IMR-90 (cell line): ENCODE data around the gene PSMG3. TPM values are rescaled to one million over a fixed set of nuclear protein-coding genes. Genes with fewer than 3 reads are reported as not detected.

Source experiments
- ATAC-seq: fragments of 200-7000 bp; cut with Tn5 transposase; 2 replicates; pipeline ENCODE4 v1.9.1; 2020; ENCODE audit warnings: low read depth, mild to moderate bottlenecking, moderate library complexity
- BruUV-seq: library from RNA; stranded (reverse); fragments of 400-500 nt; replicated peaks from 2 replicates; lab custom pipeline; 2021; lab: Mats Ljungman, UMichigan
- CTCF ChIA-PET: fragments of 300-600 bp; formaldehyde crosslinking; extraction: SDS; loops from one replicate; lab custom pipeline; 2021; ENCODE audit warnings: antibody characterized with exemption; lab: Yijun Ruan, JAX
- POLR2A ChIA-PET: fragments of 300-600 bp; sonication (Branson Sonifier 250); formaldehyde crosslinking; loops from one replicate; lab custom pipeline; 2022; ENCODE audit warnings: antibody characterized with exemption; ENCODE audit not compliant: unreplicated experiment; lab: Charles Lee
- DNase-seq: peaks from one replicate; pipeline ENCODE4 v3.0.0; 2013
- H2AFZ ChIP-seq: replicated peaks from 2 replicates; pipeline ENCODE3; 2013; ENCODE audit warnings: low read length, mild to moderate bottlenecking; ENCODE audit not compliant: poor library complexity
- H2AK5ac ChIP-seq: 2 replicates; pipeline ENCODE4 v1.6.1; 2013; ENCODE audit warnings: low read depth, low read length, inconsistent platforms
- H2AK9ac ChIP-seq: replicated peaks from 2 replicates; pipeline ENCODE3; 2013; ENCODE audit warnings: mild to moderate bottlenecking, low read depth, low read length, moderate library complexity; ENCODE audit not compliant: poor library complexity
- H2BK120ac ChIP-seq: 2 replicates; pipeline ENCODE4 v1.6.1; 2013; ENCODE audit warnings: low read depth, low read length, inconsistent platforms
- H2BK15ac ChIP-seq: 3 replicates; pipeline ENCODE4 v1.6.1; 2013; ENCODE audit warnings: low read depth, low read length, inconsistent platforms
- H2BK20ac ChIP-seq: 2 replicates; pipeline ENCODE4 v1.6.1; 2013; ENCODE audit warnings: low read depth, mild to moderate bottlenecking, inconsistent platforms, low read length, moderate library complexity
- H2BK5ac ChIP-seq: 2 replicates; pipeline ENCODE4 v1.6.1; 2013; ENCODE audit warnings: mild to moderate bottlenecking, low read depth, low read length, inconsistent platforms; ENCODE audit not compliant: poor library complexity, severe bottlenecking
- H3K14ac ChIP-seq: replicated peaks from 2 replicates; pipeline ENCODE4 v1.6.1; 2013; ENCODE audit warnings: low read depth, low read length, inconsistent platforms
- H3K18ac ChIP-seq: 2 replicates; pipeline ENCODE4 v1.6.1; 2013; ENCODE audit warnings: low read depth, low read length, control low read depth
- H3K23ac ChIP-seq: 2 replicates; pipeline ENCODE4 v1.6.1; 2013; ENCODE audit warnings: low read depth, low read length, inconsistent platforms
- H3K27ac ChIP-seq: 2 replicates; pipeline ENCODE4 v1.5.1; 2013; ENCODE audit warnings: mild to moderate bottlenecking, control low read depth, low read length; ENCODE audit not compliant: insufficient read depth
- H3K27me3 ChIP-seq: 2 replicates; pipeline ENCODE4 v1.6.1; 2013; ENCODE audit warnings: low read length; ENCODE audit not compliant: control insufficient read depth, insufficient read depth
- H3K36me3 ChIP-seq: 2 replicates; pipeline ENCODE4 v1.6.1; 2013; ENCODE audit warnings: low read length, mixed read lengths; ENCODE audit not compliant: control insufficient read depth, insufficient read depth
- H3K4ac ChIP-seq: 2 replicates; pipeline ENCODE4 v1.6.1; 2013; ENCODE audit warnings: low read depth, low read length, inconsistent platforms
- H3K4me1 ChIP-seq: 2 replicates; pipeline ENCODE4 v1.6.1; 2013; ENCODE audit warnings: low read length, mixed read lengths; ENCODE audit not compliant: control insufficient read depth, insufficient read depth
- H3K4me2 ChIP-seq: 2 replicates; pipeline ENCODE4 v1.6.1; 2013; ENCODE audit warnings: low read depth, mild to moderate bottlenecking, control low read depth, low read length, moderate library complexity
- H3K4me3 ChIP-seq: 2 replicates; pipeline ENCODE4 v1.5.1; 2013; ENCODE audit warnings: low read depth, mild to moderate bottlenecking, control low read depth, low read length, moderate library complexity; ENCODE audit not compliant: insufficient read depth
- H3K56ac ChIP-seq: 2 replicates; pipeline ENCODE4 v1.6.1; 2013; ENCODE audit warnings: low read length, inconsistent platforms; ENCODE audit not compliant: insufficient read depth; ENCODE audit errors: extremely low read depth
- H3K79me1 ChIP-seq, 2 experiments: 2 replicates each; pipeline ENCODE4 v1.6.1; 2013; ENCODE audit warnings: low read length in 2 of 2, inconsistent platforms in 1 of 2, low read depth in 1 of 2
- H3K9ac ChIP-seq: 2 replicates; pipeline ENCODE4 v1.6.1; 2013; ENCODE audit warnings: low read depth, low read length, control low read depth
- H3K9me1 ChIP-seq: 2 replicates; pipeline ENCODE4 v1.6.1; 2013; ENCODE audit warnings: low read length, inconsistent platforms; ENCODE audit not compliant: insufficient read depth
- H3K9me3 ChIP-seq: 2 replicates; pipeline ENCODE4 v1.6.1; 2013; ENCODE audit warnings: low read length; ENCODE audit not compliant: control insufficient read depth, insufficient read depth
- H4K20me1 ChIP-seq: 2 replicates; pipeline ENCODE4 v1.6.1; 2013; ENCODE audit warnings: low read length, inconsistent platforms; ENCODE audit not compliant: insufficient read depth
- H4K5ac ChIP-seq: 2 replicates; pipeline ENCODE4 v1.6.1; 2013; ENCODE audit warnings: mild to moderate bottlenecking, low read depth, low read length, control low read depth
- H4K8ac ChIP-seq, 2 experiments: 2 replicates each; pipeline ENCODE4 v1.6.1; 2013; ENCODE audit warnings: low read depth in 2 of 2, low read length in 2 of 2, control low read depth in 1 of 2, inconsistent platforms in 1 of 2
- H4K91ac ChIP-seq: 2 replicates; pipeline ENCODE4 v1.6.1; 2013; ENCODE audit warnings: low read depth, low read length, inconsistent platforms; ENCODE audit not compliant: insufficient read depth
- CEBPB ChIP-seq: IDR thresholded peaks from 2 replicates; pipeline ENCODE4 v1.6.1; 2012; ENCODE audit warnings: low read depth, low read length, improper control_type of control experiment
- CHD1 ChIP-seq: IDR thresholded peaks from 2 replicates; pipeline ENCODE4 v1.6.1; 2012; ENCODE audit warnings: low read depth, low read length, improper control_type of control experiment
- MAFK ChIP-seq: IDR thresholded peaks from 2 replicates; pipeline ENCODE4 v1.6.1; 2012; ENCODE audit warnings: low read depth, low read length, improper control_type of control experiment
- POLR2A ChIP-seq: IDR thresholded peaks from 2 replicates; pipeline ENCODE4 v1.6.1; 2012; ENCODE audit warnings: mild to moderate bottlenecking, low read depth, low read length
- RCOR1 ChIP-seq: IDR thresholded peaks from 2 replicates; pipeline ENCODE4 v1.6.1; 2012; ENCODE audit warnings: mild to moderate bottlenecking, low read length, improper control_type of control experiment; ENCODE audit not compliant: insufficient replicate concordance
- WGBS, 2 experiments: methylation state at CpG; one replicate each; pipeline versions ENCODE4 v1.1.5 to v1.1.7; 2013; ENCODE audit warnings: missing lambda C conversion rate in 2 of 2; ENCODE audit not compliant: insufficient read length in 1 of 2; ENCODE audit errors: extremely low coverage in 2 of 2; 5-methylcytosine and 5-hydroxymethylcytosine counted together
- dilution Hi-C: fragments of 300-500 bp; cut with HindIII; formaldehyde crosslinking; loops from one replicate; pipeline ENCODE4 v1.14.3; 2018; ENCODE audit warnings: low sequenced_read_pairs; ENCODE audit not compliant: unreplicated experiment
- in situ Hi-C: fragments of 300-500 bp; cut with MboI; formaldehyde crosslinking; loops from 3 replicates; pipeline ENCODE4 v1.14.3; 2019; ENCODE audit warnings: low sequenced_read_pairs, inconsistent platforms, mixed read lengths
- intact Hi-C: fragments of 100-400 bp; cut with micrococcal nuclease; formaldehyde crosslinking; loops from 2 replicates; pipeline ENCODE4 v1.10.0; 2022
- polyA plus RNA-seq, 3 experiments: library from polyadenylated mRNA; depleted of rRNA; stranded (reverse); fragments of >200 nt; gene quantifications; 2 replicates each; pipeline ENCODE4 v1.2.3, GENCODE V29; 2012; ENCODE audit warnings: low replicate concordance in 1 of 3
- total RNA-seq: library from RNA; depleted of rRNA; stranded (reverse); fragments of >200 nt; gene quantifications from 2 replicates; pipeline ENCODE4 v1.2.3, GENCODE V29; 2012
- TF ChIP-seq, protein P1 (sequence below): fragments of 150-350 bp; IDR thresholded peaks from 2 replicates; pipeline ENCODE4 v1.6.1; 2017; ENCODE audit warnings: mild to moderate bottlenecking, antibody characterized with exemption, low read length, low read depth

Gene PSMG3
- total and polyA plus RNA-seq, 2 of the 4 experiments (the other 2 are of a cell fraction): 37.3 to 54.1 TPM

DNA sequence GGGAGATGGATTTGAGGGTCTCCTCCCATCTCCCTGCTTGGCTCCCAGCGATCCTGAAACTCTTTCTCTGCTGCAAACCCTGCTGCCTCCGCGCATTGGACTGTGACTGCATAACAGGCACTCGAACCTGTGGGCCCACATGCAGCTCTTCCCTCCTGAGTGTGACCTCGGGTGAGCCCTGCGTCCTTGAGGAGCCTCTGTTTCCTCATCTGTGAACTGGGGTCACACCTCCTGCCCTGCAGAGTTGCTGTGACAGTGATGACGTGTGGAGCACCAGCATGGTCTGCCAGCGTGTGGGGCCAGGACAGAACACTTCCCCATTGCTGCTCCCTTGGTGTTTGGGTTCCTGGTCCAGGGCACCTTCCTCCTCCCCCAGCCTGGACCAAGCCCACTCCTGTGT is 46.9 kb upstream of the PSMG3 start:
- no TSS peak for BruUV-seq
- Histone ChIP-seq H4K8ac (no peak overlapping the region), H2AK5ac (no peak overlapping the region), H3K4me3 (no peak overlapping the region), H3K27ac (no peak overlapping the region), H3K79me1 (no peaks in the 10 kb centered on the region), H3K14ac (no peak overlapping the region), H2AK9ac (peak overlapping the region; percentile 70), H3K4me1 (peaks cover 2% of the 10 kb centered on the region), H3K9me1 (no peaks in the 10 kb centered on the region), H4K91ac (no peak overlapping the region), H2BK20ac (no peak overlapping the region), H2AFZ (peak overlapping the region; percentile 32), H2BK15ac (no peak overlapping the region), H2BK5ac (no peak overlapping the region), H3K4me2 (no peak overlapping the region), H3K4ac (no peak overlapping the region), H3K9ac (no peak overlapping the region), H2BK120ac (no peak overlapping the region), H3K18ac (no peak overlapping the region), H4K5ac (no peak overlapping the region), H4K20me1 (peaks cover 4% of the 10 kb centered on the region; the same call in 1 of the 2 replicates), H3K9me3 (no peaks in the 10 kb centered on the region), H3K23ac (no peak overlapping the region), H3K27me3 (peaks cover 2% of the 10 kb centered on the region; the same call in 1 of the 2 replicates), H3K36me3 (no peaks in the 10 kb centered on the region), H3K56ac (no peak overlapping the region)
- in situ Hi-C loops (no loop called here), intact Hi-C loops (no loop called here), dilution Hi-C loops (no loop called here)
- POLR2A ChIA-PET: no interaction called here
- TF ChIP-seq RCOR1 (no peak), POLR2A (no peak), CEBPB (no peak), MAFK (no peak), CHD1 (no peak)
- TF ChIP-seq, protein P1, sequence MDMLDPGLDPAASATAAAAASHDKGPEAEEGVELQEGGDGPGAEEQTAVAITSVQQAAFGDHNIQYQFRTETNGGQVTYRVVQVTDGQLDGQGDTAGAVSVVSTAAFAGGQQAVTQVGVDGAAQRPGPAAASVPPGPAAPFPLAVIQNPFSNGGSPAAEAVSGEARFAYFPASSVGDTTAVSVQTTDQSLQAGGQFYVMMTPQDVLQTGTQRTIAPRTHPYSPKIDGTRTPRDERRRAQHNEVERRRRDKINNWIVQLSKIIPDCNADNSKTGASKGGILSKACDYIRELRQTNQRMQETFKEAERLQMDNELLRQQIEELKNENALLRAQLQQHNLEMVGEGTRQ: no peak
- DNase-seq (no peak), ATAC-seq (no peak)
- WGBS, 2 experiments: 53% methylated on average over 6 of the region's 8 CpGs; no CpG with 5 or more reads in 1 of the 2 experiments
- CTCF ChIA-PET: no interaction called here
